ENCODE results near the gene XAB2.

Gene XAB2

DNA sequence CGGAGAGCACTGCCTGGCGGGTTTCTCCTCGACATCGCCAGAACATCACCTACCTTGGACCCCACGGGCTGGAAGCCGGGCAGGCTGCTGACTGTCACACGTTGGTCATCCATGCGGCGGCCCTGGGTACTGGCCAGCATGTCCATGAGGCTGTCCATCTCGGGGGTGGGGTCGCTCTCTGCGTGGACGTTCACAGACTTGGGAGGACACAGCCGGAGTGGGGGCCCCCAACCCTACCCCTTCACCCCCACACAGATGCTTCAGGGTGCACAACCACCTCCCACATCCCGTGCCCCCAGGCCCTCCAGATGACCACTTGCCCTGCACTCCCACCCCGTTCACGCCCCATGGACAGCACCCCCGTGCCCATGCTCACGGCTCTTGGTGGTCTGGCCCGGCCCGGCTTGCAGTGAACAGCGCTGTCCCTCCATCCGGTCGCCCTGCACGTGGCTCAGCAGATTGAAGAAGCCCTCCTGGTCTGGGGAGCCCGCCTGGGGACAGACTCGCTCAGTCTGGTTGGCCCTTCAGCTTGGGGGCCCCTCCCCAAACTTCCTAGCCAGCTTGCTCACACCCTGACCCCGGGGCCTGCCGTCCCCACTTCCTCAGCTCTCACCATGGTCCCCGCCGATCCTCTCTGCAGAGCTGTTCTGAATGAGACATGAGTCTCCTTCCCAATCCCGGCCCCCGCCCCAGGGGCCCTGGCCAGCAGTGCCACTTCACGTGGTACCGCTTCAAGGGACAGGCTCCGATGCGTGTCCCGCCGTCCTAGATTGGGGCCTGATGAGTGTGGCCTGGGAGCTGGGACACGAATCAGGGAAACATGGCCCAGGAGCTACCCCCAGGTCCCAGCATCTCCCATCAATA is 3.2 kb upstream of the XAB2 start:
- no peak for DNase-seq (ENCODE audit: low read depth)

DNA sequence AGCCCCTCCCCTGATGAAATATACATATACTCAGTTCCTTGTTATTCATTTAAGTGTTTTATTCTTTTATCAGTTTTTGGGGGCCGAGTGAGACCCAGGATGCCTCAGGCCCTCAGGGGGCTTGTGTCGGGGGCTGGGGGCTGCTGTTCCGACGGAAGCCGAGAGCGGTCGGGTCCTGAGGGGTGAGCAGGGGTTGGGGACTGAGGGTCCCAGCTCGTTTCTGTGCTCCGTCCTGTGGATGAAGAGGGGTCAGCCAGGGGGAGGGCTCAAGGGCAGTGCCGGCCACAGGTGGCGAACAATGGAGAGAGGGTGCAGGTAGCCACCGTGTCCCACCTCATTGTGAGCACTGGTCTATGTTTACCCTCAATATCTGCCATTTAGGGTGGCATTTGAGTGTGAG is 2.2 kb upstream of the XAB2 start:
- no peak for DNase-seq (ENCODE audit: low read depth)

- DNase-seq (ENCODE audit: low read depth): no peak
Observed at GRCh38 chr19:7628589-7629311, 595 bp downstream of the XAB2 start.

GRCh38 chr19:7627166-7627565 is 2.2 kb downstream of the XAB2 start:
- no peak for DNase-seq (ENCODE audit: low read depth)

DNA sequence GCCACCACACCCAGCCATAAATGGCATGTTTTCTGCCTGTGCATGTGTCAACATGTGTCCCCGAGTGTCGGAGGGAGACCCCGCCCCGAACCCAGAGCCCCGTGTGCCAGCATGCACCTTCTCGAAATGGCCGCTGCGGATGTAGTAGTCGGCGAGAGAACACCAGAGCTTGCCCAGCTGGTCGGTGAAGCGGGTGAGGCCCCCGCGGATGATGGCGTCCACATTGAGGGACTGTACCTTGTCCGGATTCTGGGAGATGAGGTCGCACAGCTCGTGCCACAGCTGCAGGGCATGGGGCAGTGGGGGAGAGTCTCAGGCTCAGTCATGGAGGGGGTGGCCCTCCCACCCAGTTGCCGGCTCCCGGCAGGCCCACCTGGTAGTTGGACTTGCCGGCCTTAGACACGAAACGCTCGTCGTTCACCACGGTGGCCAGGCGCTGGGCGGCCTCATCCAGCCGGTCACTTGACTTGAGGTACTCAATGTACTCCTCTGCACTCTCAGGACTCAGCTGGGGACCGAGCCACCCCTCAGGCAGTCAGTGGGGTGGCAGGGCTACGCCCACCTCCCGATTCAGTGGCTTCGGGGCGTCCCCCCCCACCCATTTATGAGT is 3.5 kb downstream of the XAB2 start:
- DNase-seq (ENCODE audit: low read depth): no peak

DNA sequence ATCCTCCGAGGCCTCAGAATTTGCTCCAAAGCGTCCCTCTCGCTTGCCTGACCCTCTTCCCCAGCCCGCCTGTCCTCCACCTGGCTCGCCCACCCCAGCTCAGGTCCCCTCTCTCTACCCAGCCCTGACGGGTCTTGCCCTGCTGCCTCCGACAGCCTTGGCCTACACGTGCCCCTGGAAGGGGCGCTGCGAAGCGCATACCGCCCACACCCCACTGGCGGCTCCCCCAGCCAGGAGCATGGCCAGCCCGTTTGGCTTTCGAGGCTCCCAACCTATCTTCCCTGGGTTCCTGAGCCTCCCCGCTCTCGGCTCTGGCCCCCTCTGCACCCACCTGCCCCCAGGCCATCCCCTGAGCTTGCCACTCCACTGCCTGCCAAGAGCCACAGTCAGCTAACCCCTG is 4.5 kb downstream of the XAB2 start:
- no peak for DNase-seq (ENCODE audit: low read depth)

GRCh38 chr19:7623725-7624603 is 5.4 kb downstream of the XAB2 start:
- DNase-seq (ENCODE audit: low read depth): no peak

DNA sequence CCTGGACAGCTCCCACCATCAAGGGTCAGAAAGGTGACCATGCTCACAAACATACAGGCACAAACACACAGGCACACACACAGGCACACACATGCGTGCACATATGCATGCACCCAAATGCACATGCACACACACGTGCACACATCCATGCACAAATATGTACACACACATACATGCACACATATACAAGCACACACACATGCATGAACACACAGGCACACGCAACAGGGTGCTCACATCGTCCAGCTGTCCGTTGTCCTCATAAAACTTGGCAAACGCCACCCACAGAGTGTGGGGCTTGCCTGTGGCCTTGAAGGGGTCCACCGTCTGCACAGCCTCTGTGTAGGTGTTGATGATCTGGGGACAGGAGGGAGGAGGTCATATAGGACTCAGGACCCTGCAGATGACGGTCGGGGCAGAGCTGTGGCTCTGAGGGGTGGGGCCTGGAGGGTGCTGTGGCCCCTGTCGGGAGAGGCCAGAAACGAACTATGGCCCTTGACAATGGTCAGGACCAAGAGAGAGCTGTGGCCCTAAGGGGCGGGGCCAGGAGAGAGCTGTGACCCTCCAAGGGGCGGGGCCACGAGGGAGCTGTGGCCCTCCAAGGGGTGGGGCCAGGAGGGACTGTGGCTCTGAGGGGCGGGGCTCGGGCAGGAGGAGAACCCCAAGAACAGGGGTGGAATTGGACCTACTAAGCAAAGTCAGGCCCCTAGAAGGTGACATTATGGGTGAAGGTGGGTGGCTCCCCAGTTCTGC is 6.2 kb downstream of the XAB2 start:
- no peak for DNase-seq (ENCODE audit: low read depth)

- DNase-seq (ENCODE audit: low read depth): no peak
Observed at GRCh38 chr19:7620442-7621412, 8.6 kb downstream of the XAB2 start.

GRCh38 chr19:7619671-7620441 is 9.5 kb downstream of the XAB2 start:
- no peak for DNase-seq (ENCODE audit: low read depth)

- no peak for DNase-seq (ENCODE audit: low read depth)
Observed at GRCh38 chr19:7618771-7619510, 10.4 kb downstream of the XAB2 start.

- no peak for DNase-seq (ENCODE audit: low read depth)
Observed at GRCh38 chr19:7618348-7618747, 11.0 kb downstream of the XAB2 start.

DNA sequence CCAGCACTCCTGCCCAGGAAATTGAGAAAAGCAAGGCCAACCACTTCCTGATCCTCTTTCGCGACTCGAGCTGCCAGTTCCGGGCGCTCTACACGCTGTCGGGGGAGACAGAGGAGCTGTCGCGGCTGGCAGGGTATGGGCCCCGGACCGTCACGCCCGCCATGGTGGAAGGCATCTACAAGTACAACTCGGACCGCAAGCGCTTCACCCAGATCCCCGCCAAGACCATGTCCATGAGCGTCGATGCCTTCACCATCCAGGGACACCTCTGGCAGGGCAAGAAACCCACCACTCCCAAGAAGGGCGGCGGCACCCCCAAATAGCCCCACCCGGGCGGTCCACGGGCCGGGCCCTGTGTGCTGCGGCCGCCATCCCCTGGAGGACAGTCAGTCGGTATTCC is 11.6 kb downstream of the XAB2 start:
- DNase-seq (ENCODE audit: low read depth): no peak

- DNase-seq (ENCODE audit: low read depth): no peak
Observed at GRCh38 chr19:7617172-7617571, 12.2 kb downstream of the XAB2 start.

GRCh38 chr19:7614859-7615741 is 14.2 kb downstream of the XAB2 start:
- no peak for DNase-seq (ENCODE audit: low read depth)

DNA sequence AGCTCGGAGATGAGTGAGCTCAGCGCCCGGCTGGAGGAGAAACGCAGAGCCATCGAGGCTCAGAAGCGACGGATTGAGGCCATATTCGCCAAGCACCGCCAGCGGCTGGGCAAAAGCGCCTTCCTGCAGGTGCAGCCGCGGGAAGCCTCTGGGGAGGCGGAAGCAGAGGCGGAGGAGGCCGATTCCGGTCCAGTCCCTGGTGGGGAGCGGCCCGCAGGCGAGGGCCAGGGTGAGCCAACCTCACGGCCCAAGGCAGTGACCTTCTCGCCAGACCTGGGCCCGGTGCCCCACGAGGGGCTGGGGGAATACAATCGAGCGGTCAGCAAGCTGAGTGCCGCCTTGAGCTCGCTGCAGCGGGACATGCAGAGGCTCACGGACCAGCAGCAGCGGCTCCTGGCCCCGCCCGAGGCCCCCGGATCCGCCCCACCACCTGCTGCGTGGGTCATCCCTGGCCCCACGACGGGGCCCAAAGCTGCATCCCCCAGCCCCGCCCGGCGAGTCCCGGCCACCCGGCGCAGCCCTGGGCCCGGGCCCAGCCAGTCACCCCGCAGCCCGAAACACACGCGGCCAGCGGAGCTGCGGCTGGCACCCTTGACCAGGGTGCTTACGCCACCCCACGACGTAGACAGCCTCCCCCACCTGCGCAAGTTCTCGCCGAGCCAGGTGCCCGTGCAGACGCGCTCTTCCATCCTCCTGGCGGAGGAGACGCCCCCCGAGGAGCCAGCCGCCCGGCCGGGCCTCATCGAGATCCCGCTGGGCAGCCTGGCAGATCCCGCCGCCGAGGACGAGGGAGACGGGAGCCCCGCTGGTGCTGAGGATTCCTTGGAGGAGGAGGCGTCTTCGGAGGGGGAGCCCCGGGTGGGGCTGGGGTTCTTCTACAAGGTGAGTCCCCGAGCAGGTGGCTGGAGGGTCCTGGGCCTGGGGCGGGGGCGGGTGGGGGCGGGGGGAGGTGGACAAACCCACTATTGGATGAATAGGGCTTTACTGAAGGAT is 16.8 kb downstream of the XAB2 start:
- no peak for DNase-seq (ENCODE audit: low read depth)

Measured in stimulated activated CD8-positive, alpha-beta memory T cell treated with anti-CD3 and anti-CD28 coated beads, Interleukin-12 subunit alpha, Interleukin-12 subunit beta, amount 100 ng/mL, for 4 hours (primary cell).